ENCODE measurements around the gene FHIT.

GRCh38 chr3:60660026-60660425 lies 591.2 kb downstream of the FHIT start:
- TF ChIP-seq CTCF (IDR thresholded peaks at IDR 0.05) = no peak
- no peak for TF ChIP-seq POLR2A (IDR thresholded peaks at IDR 0.05)
- no peak for TF ChIP-seq POLR2AphosphoS5 (IDR thresholded peaks at IDR 0.05)
- TF ChIP-seq EP300 (IDR thresholded peaks at IDR 0.05; ENCODE audit: low read depth) = no peak

Data from transverse colon (tissue), 4 donors.